H1 (cell line): Measurements from ENCODE around the gene MYO7B.

Experiments
- CEBPB ChIP-seq: IDR thresholded peaks from 2 replicates; pipeline ENCODE4 v1.6.1; 2012; ENCODE audit warnings: low read depth, low read length
- CTCF ChIP-seq, 3 experiments: IDR thresholded peaks; 1 replicate in 2 of 3; 2 replicates in 1 of 3; pipeline versions ENCODE4 v1.5.1 to v1.6.1; 2011; ENCODE audit warnings: low read length in 3 of 3, mild to moderate bottlenecking in 3 of 3, inconsistent platforms in 2 of 3, low read depth in 1 of 3, moderate library complexity in 1 of 3; ENCODE audit not compliant: insufficient read depth in 1 of 3; ENCODE audit errors: control extremely low read depth in 1 of 3
- EZH2 ChIP-seq: fragments of 200-600 bp; sonication (generic); IDR thresholded peaks from 2 replicates; pipeline ENCODE4 v1.7.1; 2012; ENCODE audit warnings: low read depth, mild to moderate bottlenecking, moderate library complexity, low read length, inconsistent platforms; ENCODE audit not compliant: severe bottlenecking
- JUN ChIP-seq: IDR thresholded peaks from 2 replicates; pipeline ENCODE4 v1.6.1; 2011; ENCODE audit warnings: low read depth, mild to moderate bottlenecking, improper control_type of control experiment, low read length
- POU5F1 ChIP-seq: IDR thresholded peaks from 2 replicates; pipeline ENCODE4 v1.6.1; 2011; ENCODE audit warnings: low read depth, mild to moderate bottlenecking, low read length, moderate library complexity
- RAD21 ChIP-seq, 2 experiments: IDR thresholded peaks in 1 of 2; conservative IDR thresholded peaks in 1 of 2; 2 replicates each; pipeline ENCODE4 v1.6.1; 2011; ENCODE audit warnings: low read depth in 2 of 2, low read length in 2 of 2, improper control_type of control experiment in 1 of 2, inconsistent platforms in 1 of 2, mild to moderate bottlenecking in 1 of 2, moderate library complexity in 1 of 2
- SIRT6 ChIP-seq: IDR thresholded peaks from one replicate; pipeline ENCODE4 v1.7.1; 2012; ENCODE audit warnings: low read length, inconsistent platforms
- TF ChIP-seq, protein P1 (sequence below): IDR thresholded peaks from 2 replicates; pipeline ENCODE4 v1.6.1; 2012; ENCODE audit warnings: low read length, inconsistent platforms
- TF ChIP-seq, protein P2 (sequence below): IDR thresholded peaks from 2 replicates; pipeline ENCODE4 v1.6.1; 2011; ENCODE audit warnings: low read length, improper control_type of control experiment

DNA sequence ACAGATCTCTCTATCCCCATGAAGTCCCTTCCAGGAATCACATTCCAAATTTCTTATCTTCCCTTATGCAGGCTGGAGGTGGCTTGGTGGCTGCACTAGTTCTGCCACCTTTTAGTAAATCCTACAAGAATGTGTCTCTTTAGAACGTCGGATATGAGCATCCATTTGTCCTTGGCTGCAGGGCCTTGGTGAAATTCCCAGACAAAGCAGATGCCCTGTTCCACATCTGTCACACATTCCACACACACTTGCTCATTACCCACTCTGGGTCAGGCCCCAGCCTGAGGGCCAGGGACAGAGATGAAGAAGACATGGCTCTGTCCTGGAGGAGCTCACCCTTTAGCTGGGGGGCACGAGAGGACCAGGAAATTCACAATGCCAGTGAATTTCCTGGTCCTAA, 79.2 kb downstream of the MYO7B start:
- TF ChIP-seq CTCF (IDR thresholded peaks at IDR 0.05; ENCODE audit: control extremely low read depth in 1 of 3, insufficient read depth in 1 of 3, low read depth in 1 of 3, low read length in 3 of 3) = no peak
- TF ChIP-seq POU5F1 = no peak
- no peak for TF ChIP-seq RAD21 (IDR thresholded peaks at IDR 0.05 in 1 of 2, conservative IDR thresholded peaks at IDR 0.05 in 1 of 2; ENCODE audit: low read depth in 2 of 2, low read length in 2 of 2)
- no peak for TF ChIP-seq SIRT6
- TF ChIP-seq, protein P1, sequence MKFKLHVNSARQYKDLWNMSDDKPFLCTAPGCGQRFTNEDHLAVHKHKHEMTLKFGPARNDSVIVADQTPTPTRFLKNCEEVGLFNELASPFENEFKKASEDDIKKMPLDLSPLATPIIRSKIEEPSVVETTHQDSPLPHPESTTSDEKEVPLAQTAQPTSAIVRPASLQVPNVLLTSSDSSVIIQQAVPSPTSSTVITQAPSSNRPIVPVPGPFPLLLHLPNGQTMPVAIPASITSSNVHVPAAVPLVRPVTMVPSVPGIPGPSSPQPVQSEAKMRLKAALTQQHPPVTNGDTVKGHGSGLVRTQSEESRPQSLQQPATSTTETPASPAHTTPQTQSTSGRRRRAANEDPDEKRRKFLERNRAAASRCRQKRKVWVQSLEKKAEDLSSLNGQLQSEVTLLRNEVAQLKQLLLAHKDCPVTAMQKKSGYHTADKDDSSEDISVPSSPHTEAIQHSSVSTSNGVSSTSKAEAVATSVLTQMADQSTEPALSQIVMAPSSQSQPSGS = no peak
- no peak for TF ChIP-seq CEBPB
- TF ChIP-seq JUN = no peak
- no peak for TF ChIP-seq EZH2
- TF ChIP-seq, protein P2, sequence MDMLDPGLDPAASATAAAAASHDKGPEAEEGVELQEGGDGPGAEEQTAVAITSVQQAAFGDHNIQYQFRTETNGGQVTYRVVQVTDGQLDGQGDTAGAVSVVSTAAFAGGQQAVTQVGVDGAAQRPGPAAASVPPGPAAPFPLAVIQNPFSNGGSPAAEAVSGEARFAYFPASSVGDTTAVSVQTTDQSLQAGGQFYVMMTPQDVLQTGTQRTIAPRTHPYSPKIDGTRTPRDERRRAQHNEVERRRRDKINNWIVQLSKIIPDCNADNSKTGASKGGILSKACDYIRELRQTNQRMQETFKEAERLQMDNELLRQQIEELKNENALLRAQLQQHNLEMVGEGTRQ = no peak
